Measurements from ENCODE around the gene RDM1. TPM values are rescaled to one million over a fixed set of nuclear protein-coding genes. Genes with fewer than 3 reads are reported as not detected.

RDM1 gene
- total and polyA plus RNA-seq, 2 of the 4 experiments (the other 2 are of a cell fraction), result 0.18 TPM; not detected in 1

- no peak overlapping the region for H2BK15ac ChIP-seq (ENCODE audit: low read depth, low read length)
- no peak overlapping the region for H3K23ac ChIP-seq (ENCODE audit: low read depth, low read length)
- no peak overlapping the region for H4K91ac ChIP-seq (ENCODE audit: insufficient read depth, low read depth, low read length)
- no peak overlapping the region for H3K4ac ChIP-seq (ENCODE audit: low read depth, low read length)
- dilution Hi-C loops (cut with HindIII; ENCODE audit: low sequenced_read_pairs, unreplicated experiment) (no loop called here), intact Hi-C loops (cut with micrococcal nuclease) (no loop called here), in situ Hi-C loops (cut with MboI; ENCODE audit: low sequenced_read_pairs) (no loop called here)
- H4K5ac ChIP-seq (ENCODE audit: low read depth, low read length), result no peak overlapping the region
- no TSS peak for BruUV-seq (replicated peaks)
- peaks cover 4% of the 10 kb centered on the region; the same call in 1 of the 2 replicates for H3K27me3 ChIP-seq (ENCODE audit: control insufficient read depth, insufficient read depth, low read length)
- H4K8ac ChIP-seq (ENCODE audit: low read depth in 2 of 2, low read length in 2 of 2), result no peak overlapping the region
- no peaks in the 10 kb centered on the region for H3K9me3 ChIP-seq (ENCODE audit: control insufficient read depth, insufficient read depth, low read length)
- H4K20me1 ChIP-seq (ENCODE audit: insufficient read depth, low read length), result no peaks in the 10 kb centered on the region; the same call in 1 of the 2 replicates
- ChIA-PET CTCF (no interaction called here), POLR2A (ENCODE audit: unreplicated experiment) (no interaction called here)
- H3K4me2 ChIP-seq (ENCODE audit: low read depth, low read length), result no peak overlapping the region
- TF ChIP-seq RAD21 (IDR thresholded peaks at IDR 0.05; ENCODE audit: low read length) (no peak), MXI1 (IDR thresholded peaks at IDR 0.05; ENCODE audit: borderline replicate concordance, low read depth, low read length) (no peak), CEBPB (IDR thresholded peaks at IDR 0.05; ENCODE audit: low read depth, low read length) (no peak), SMC3 (IDR thresholded peaks at IDR 0.05; ENCODE audit: low read depth, low read length) (no peak), NFE2L2 (IDR thresholded peaks at IDR 0.05; ENCODE audit: low read depth, low read length) (no peak), BHLHE40 (IDR thresholded peaks at IDR 0.05; ENCODE audit: low read depth, low read length) (no peak), CHD1 (IDR thresholded peaks at IDR 0.05; ENCODE audit: low read depth, low read length) (no peak), USF2 (IDR thresholded peaks at IDR 0.05; ENCODE audit: low read depth, low read length) (no peak), ELK1 (IDR thresholded peaks at IDR 0.05; ENCODE audit: borderline replicate concordance, low read depth, low read length) (no peak), RFX5 (IDR thresholded peaks at IDR 0.05; ENCODE audit: low read depth, low read length) (no peak), MAZ (IDR thresholded peaks at IDR 0.05; ENCODE audit: borderline replicate concordance, low read depth, low read length) (no peak), CTCF (conservative IDR thresholded peaks at IDR 0.05; ENCODE audit: low read depth, low read length) (no peak), RCOR1 (IDR thresholded peaks at IDR 0.05; ENCODE audit: insufficient replicate concordance, low read length) (no peak), MAFK (IDR thresholded peaks at IDR 0.05; ENCODE audit: low read depth, low read length) (no peak), POLR2A (IDR thresholded peaks at IDR 0.05; ENCODE audit: low read depth, low read length) (no peak), FOS (IDR thresholded peaks at IDR 0.05; ENCODE audit: low read depth, low read length) (no peak)
- H2AFZ ChIP-seq (replicated peaks; ENCODE audit: low read length, poor library complexity), result no peak overlapping the region
- no peak overlapping the region for H3K4me3 ChIP-seq (ENCODE audit: insufficient read depth, low read depth, low read length)
- H3K14ac ChIP-seq (replicated peaks; ENCODE audit: low read depth, low read length), result no peak overlapping the region
- H3K18ac ChIP-seq (ENCODE audit: low read depth, low read length), result no peak overlapping the region
- H2AK9ac ChIP-seq (replicated peaks; ENCODE audit: low read depth, low read length, poor library complexity), result no peak overlapping the region
- no peaks in the 10 kb centered on the region for H3K4me1 ChIP-seq (ENCODE audit: control insufficient read depth, insufficient read depth, low read length)
- H3K27ac ChIP-seq (ENCODE audit: insufficient read depth, low read length), result no peak overlapping the region
- H3K9ac ChIP-seq (ENCODE audit: low read depth, low read length), result no peak overlapping the region
- DNase-seq (no peak), ATAC-seq (ENCODE audit: low read depth) (no peak)
- no peak overlapping the region for H2BK120ac ChIP-seq (ENCODE audit: low read depth, low read length)
- H3K79me1 ChIP-seq (ENCODE audit: low read depth in 1 of 2, low read length in 2 of 2), result no peaks in the 10 kb centered on the region
- no peaks in the 10 kb centered on the region; the same call in 1 of the 2 replicates for H3K9me1 ChIP-seq (ENCODE audit: insufficient read depth, low read length)
- no peaks in the 10 kb centered on the region for H3K36me3 ChIP-seq (ENCODE audit: control insufficient read depth, insufficient read depth, low read length)
- H2AK5ac ChIP-seq (ENCODE audit: low read depth, low read length), result no peak overlapping the region
- no peak overlapping the region for H3K56ac ChIP-seq (ENCODE audit: extremely low read depth, insufficient read depth, low read length)
- no peak overlapping the region for H2BK20ac ChIP-seq (ENCODE audit: low read depth, low read length)
- WGBS, 2 experiments (ENCODE audit: extremely low coverage in 2 of 2, insufficient read length in 1 of 2), result 40% methylated on average over 1 of the region's 5 CpGs; no CpG with 5 or more reads in 1 of the 2 experiments
- no peak overlapping the region for H2BK5ac ChIP-seq (ENCODE audit: low read depth, low read length, poor library complexity, severe bottlenecking)
Measured at GRCh38 chr17:35907691-35908090, 22.9 kb downstream of the RDM1 start.
